B cell (primary cell): Measurements from ENCODE around the gene SNIP1. TPM values are rescaled to one million over a fixed set of nuclear protein-coding genes. Genes with fewer than 3 reads are reported as not detected.
A peak's percentile ranks its signal among the peaks of the same experiment; 100 is the strongest.

Source experiments
- ATAC-seq: fragments of 200-7000 bp; cut with Tn5 transposase; one replicate; pipeline ENCODE4 v1.10.0; 2021; ENCODE audit warnings: low read depth, mild to moderate bottlenecking, moderate number of reproducible peaks, moderate library complexity
- CTCF ChIA-PET: fragments of 350-600 bp; sonication (Branson Sonifier 250); formaldehyde crosslinking; loops from one replicate; lab custom pipeline; 2021; ENCODE audit warnings: antibody characterized with exemption, inconsistent platforms; lab: Charles Lee
- POLR2A ChIA-PET: fragments of 350-600 bp; sonication (Branson Sonifier 250); formaldehyde crosslinking; loops from one replicate; lab custom pipeline; 2021; ENCODE audit warnings: antibody characterized with exemption; lab: Charles Lee
- DNase-seq: peaks from one replicate; pipeline ENCODE4 v3.0.0; 2013
- H2AFZ ChIP-seq: 2 replicates; pipeline ENCODE4 v1.6.1; 2012; ENCODE audit warnings: mild to moderate bottlenecking, low read depth, low read length; ENCODE audit not compliant: insufficient read depth, poor library complexity, severe bottlenecking
- H3K27ac ChIP-seq, 2 donors: 1 replicate in 1 of 2; 2 replicates in 1 of 2; pipeline ENCODE4 v1.5.1; 2012 to 2013; ENCODE audit warnings: low read length in 2 of 2, mild to moderate bottlenecking in 2 of 2, moderate library complexity in 1 of 2
- H3K27me3 ChIP-seq, 4 experiments: fragments of 200-600 bp in 1 of 4; sonication (generic) in 1 of 4; replicated peaks in 1 of 4; 1 replicate in 2 of 4; 2 replicates in 2 of 4; pipeline versions ENCODE4 v1.6.1 to v1.7.0; 2013 to 2016; ENCODE audit warnings: low read length in 3 of 4, mild to moderate bottlenecking in 2 of 4, mixed read lengths in 1 of 4, moderate library complexity in 1 of 4; ENCODE audit not compliant: insufficient read depth in 4 of 4, control insufficient read depth in 3 of 4; ENCODE audit errors: control extremely low read depth in 1 of 4
- H3K36me3 ChIP-seq, 2 experiments: replicated peaks in 1 of 2; 1 replicate in 1 of 2; 2 replicates in 1 of 2; pipeline versions ENCODE4 v1.6.1 to v1.7.1; 2013; ENCODE audit warnings: low read length in 1 of 2; ENCODE audit not compliant: insufficient read depth in 2 of 2, control insufficient read depth in 1 of 2; ENCODE audit errors: control extremely low read depth in 1 of 2, extremely low read depth in 1 of 2
- H3K4me1 ChIP-seq, 2 donors: fragments of 200-600 bp in 1 of 2; sonication (generic) in 1 of 2; 1 replicate in 1 of 2; 2 replicates in 1 of 2; pipeline versions ENCODE4 v1.5.1 to v1.6.1; 2013 to 2017; ENCODE audit warnings: low read length in 2 of 2; ENCODE audit not compliant: control insufficient read depth in 2 of 2, insufficient read depth in 2 of 2
- H3K4me2 ChIP-seq: replicated peaks from 2 replicates; pipeline ENCODE3; 2012; ENCODE audit warnings: mild to moderate bottlenecking, low read depth, low read length; ENCODE audit not compliant: poor library complexity, severe bottlenecking
- H3K4me3 ChIP-seq, 5 experiments: fragments of 200-600 bp in 1 of 5; sonication (generic) in 1 of 5; 1 replicate in 3 of 5; 2 replicates in 2 of 5; pipeline versions ENCODE4 v1.5.1 to v1.7.0; 2011 to 2016; ENCODE audit warnings: low read length in 4 of 5, mild to moderate bottlenecking in 4 of 5, low read depth in 2 of 5, control low read depth in 1 of 5, moderate library complexity in 1 of 5; ENCODE audit not compliant: insufficient read depth in 1 of 5; ENCODE audit errors: control extremely low read depth in 1 of 5, extremely low read depth in 1 of 5
- H3K79me2 ChIP-seq: fragments of 200-600 bp; sonication (generic); one replicate; pipeline ENCODE4 v1.6.0; 2016; ENCODE audit warnings: low read length; ENCODE audit not compliant: control insufficient read depth, insufficient read depth
- H3K9ac ChIP-seq: fragments of 200-600 bp; sonication (generic); 2 replicates; pipeline ENCODE4 v1.6.1; 2017; ENCODE audit warnings: mild to moderate bottlenecking, low read length, moderate library complexity
- H3K9me3 ChIP-seq, 3 donors: one replicate each; pipeline versions ENCODE4 v1.6.1 to v1.7.1; 2013; ENCODE audit warnings: low read length in 2 of 3; ENCODE audit not compliant: control insufficient read depth in 2 of 3, insufficient read depth in 1 of 3; ENCODE audit errors: control extremely low read depth in 1 of 3
- H4K20me1 ChIP-seq: 2 replicates; pipeline ENCODE4 v1.6.0; 2012; ENCODE audit warnings: mild to moderate bottlenecking, low read length; ENCODE audit not compliant: insufficient read depth, control insufficient read depth, poor library complexity, severe bottlenecking
- H3K27ac Mint-ChIP-seq: one replicate; pipeline ENCODE4 v1.8.0; 2021; ENCODE audit warnings: mixed read lengths
- H3K27me3 Mint-ChIP-seq: one replicate; pipeline ENCODE4 v1.8.0; 2021; ENCODE audit warnings: mixed read lengths
- H3K4me1 Mint-ChIP-seq: one replicate; pipeline ENCODE4 v1.8.0; 2021; ENCODE audit warnings: mixed read lengths
- H3K4me3 Mint-ChIP-seq: one replicate; pipeline ENCODE4 v1.8.0; 2021; ENCODE audit warnings: mixed read lengths
- H3K9me3 Mint-ChIP-seq: one replicate; pipeline ENCODE4 v1.8.0; 2022; ENCODE audit warnings: mixed read lengths; ENCODE audit not compliant: insufficient read depth
- EZH2 ChIP-seq: IDR thresholded peaks from 2 replicates; pipeline ENCODE4 v1.6.1; 2012; ENCODE audit warnings: borderline replicate concordance, low read depth, mild to moderate bottlenecking, moderate library complexity, low read length; ENCODE audit not compliant: insufficient read depth, poor library complexity, severe bottlenecking
- WGBS: methylation state at CpG from one replicate; pipeline ENCODE4 v1.1.5; 2013; ENCODE audit warnings: missing lambda C conversion rate; ENCODE audit not compliant: insufficient coverage; 5-methylcytosine and 5-hydroxymethylcytosine counted together
- intact Hi-C: fragments of 100-400 bp; cut with micrococcal nuclease; formaldehyde crosslinking; loops from one replicate; pipeline ENCODE4 v1.10.0; 2022
- polyA plus RNA-seq: library from polyadenylated mRNA; depleted of rRNA; stranded (reverse); fragments of >200 nt; gene quantifications from 2 replicates; pipeline ENCODE4 v1.2.3, GENCODE V29; 2012
- total RNA-seq, 2 donors: library from RNA; stranded (reverse); fragments of 120-200 nt in 1 of 2; gene quantifications; 1 replicate in 1 of 2; 2 replicates in 1 of 2; pipeline versions ENCODE4 v1.2.3 to v1.2.4, GENCODE V29; 2013 to 2022
- TF ChIP-seq, protein P1 (sequence below): fragments of 200-600 bp; IDR thresholded peaks from one replicate; pipeline ENCODE4 v1.8.0; 2022; ENCODE audit warnings: antibody characterized with exemption, mild to moderate bottlenecking

Gene SNIP1
- total and polyA plus RNA-seq, 2 donors (not counting 1 experiment from before 2014, with no cell fraction given), result 6.0 to 45.0 TPM

DNA sequence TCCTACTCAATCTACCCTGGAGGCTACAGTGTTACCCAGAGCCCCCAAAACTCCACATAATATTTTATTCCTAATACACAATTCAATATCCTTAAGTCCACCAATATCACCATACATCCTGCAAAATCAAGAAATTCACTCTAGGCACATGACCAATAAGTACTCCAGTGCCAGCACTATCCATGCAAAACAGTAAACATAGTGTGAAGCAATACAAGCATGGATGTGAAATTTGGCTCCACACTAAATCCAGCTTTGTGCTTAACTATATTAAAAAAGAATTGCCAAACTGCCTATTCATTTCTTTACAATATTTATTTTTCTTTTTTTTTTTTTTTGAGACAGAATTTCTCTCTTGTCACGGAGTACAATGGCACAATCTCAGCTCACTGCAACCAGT is 36.5 kb downstream of the SNIP1 start:
- intact Hi-C loops, result no loop called here
- CTCF ChIA-PET, result no interaction called here
- no peaks in the 10 kb centered on the region for H3K27me3 Mint-ChIP-seq
- Histone ChIP-seq H3K27me3 (no peaks in the 10 kb centered on the region), H3K27ac (no peak overlapping the region), H2AFZ (no peak overlapping the region), H3K4me2 (no peak overlapping the region), H3K79me2 (peaks cover 19% of the 10 kb centered on the region), H3K36me3 (no peaks in the 10 kb centered on the region), H3K9ac (no peak overlapping the region), H4K20me1 (no peaks in the 10 kb centered on the region), H3K4me1 (peaks cover 14 to 21% of the 10 kb centered on the region in 2 donors), H3K9me3 (no peaks in the 10 kb centered on the region), H3K4me3 (no peak overlapping the region)
- DNase-seq, result no peak
- no peak overlapping the region for H3K27ac Mint-ChIP-seq
- POLR2A ChIA-PET, result no interaction called here
- ATAC-seq, result no peak
- peaks cover 32% of the 10 kb centered on the region for H3K4me1 Mint-ChIP-seq
- TF ChIP-seq, protein P1, sequence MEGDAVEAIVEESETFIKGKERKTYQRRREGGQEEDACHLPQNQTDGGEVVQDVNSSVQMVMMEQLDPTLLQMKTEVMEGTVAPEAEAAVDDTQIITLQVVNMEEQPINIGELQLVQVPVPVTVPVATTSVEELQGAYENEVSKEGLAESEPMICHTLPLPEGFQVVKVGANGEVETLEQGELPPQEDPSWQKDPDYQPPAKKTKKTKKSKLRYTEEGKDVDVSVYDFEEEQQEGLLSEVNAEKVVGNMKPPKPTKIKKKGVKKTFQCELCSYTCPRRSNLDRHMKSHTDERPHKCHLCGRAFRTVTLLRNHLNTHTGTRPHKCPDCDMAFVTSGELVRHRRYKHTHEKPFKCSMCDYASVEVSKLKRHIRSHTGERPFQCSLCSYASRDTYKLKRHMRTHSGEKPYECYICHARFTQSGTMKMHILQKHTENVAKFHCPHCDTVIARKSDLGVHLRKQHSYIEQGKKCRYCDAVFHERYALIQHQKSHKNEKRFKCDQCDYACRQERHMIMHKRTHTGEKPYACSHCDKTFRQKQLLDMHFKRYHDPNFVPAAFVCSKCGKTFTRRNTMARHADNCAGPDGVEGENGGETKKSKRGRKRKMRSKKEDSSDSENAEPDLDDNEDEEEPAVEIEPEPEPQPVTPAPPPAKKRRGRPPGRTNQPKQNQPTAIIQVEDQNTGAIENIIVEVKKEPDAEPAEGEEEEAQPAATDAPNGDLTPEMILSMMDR, result no peak
- TF ChIP-seq EZH2, result no peak
- 80% methylated on average over 1 of the region's 1 CpG for WGBS
- peak overlapping the region; percentile 24 for H3K4me3 Mint-ChIP-seq
- H3K9me3 Mint-ChIP-seq, result no peaks in the 10 kb centered on the region

DNA sequence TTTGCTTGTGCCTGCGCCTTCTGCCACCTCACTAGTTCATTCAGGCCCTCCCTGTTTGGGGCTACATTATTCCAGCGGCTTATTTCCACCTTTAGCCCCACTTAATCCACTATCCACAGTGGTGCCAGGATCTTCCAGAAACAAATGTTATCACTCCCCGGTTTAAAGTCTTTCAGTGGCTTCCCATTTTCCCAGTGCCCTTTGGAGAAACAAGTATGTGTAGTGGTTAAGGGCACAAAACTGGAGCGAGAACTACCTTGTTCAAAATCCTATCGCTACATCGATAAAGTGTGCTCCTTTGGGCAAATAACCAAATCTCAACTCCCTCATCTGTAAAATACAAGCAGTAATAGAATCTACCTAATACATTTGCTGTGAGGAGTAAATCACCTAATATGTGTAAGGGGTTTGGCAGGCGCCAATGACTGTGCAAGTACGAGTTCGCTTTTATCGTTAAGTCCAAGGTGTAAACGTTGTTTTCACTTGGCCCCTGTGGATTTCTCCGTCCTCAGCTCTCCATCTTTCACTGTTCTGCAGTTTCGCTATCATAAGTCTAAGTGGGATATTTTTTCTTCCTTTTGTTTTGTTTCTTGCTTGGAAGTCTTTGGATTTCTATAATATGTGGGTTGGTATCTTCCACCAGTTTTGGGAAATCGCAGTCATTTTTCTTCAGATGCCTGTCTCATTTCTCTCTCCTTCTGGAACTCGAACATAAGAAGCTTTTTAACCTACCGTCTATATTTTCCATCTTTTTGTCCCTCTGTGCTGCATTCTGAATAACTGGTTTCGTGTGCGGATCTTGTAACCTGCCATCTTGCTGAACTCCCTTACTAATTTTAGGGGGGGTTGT is 38.7 kb downstream of the SNIP1 start:
- Histone ChIP-seq H3K27me3 (no peaks in the 10 kb centered on the region), H3K4me3 (peak overlapping the region; percentile 57 to 80 (median 77)), H3K79me2 (peaks cover 35% of the 10 kb centered on the region), H3K36me3 (peaks cover 6 to 8% of the 10 kb centered on the region in 2 experiments), H3K9ac (peak overlapping the region; percentile 67), H3K4me1 (peaks cover 14 to 23% of the 10 kb centered on the region in 2 donors), H4K20me1 (peaks cover 13% of the 10 kb centered on the region), H3K9me3 (no peaks in the 10 kb centered on the region), H3K4me2 (peak overlapping the region; percentile 76), H3K27ac (peak overlapping the region; percentile 78 to 87), H2AFZ (peak overlapping the region; percentile 94)
- Mint-ChIP-seq H3K9me3 (no peaks in the 10 kb centered on the region), H3K27ac (peak overlapping the region; percentile 99), H3K27me3 (no peaks in the 10 kb centered on the region), H3K4me3 (peak overlapping the region; percentile 99), H3K4me1 (peaks cover 41% of the 10 kb centered on the region)
- ChIA-PET POLR2A (interaction anchor here (1.2 to 1.3 kb wide), 5 partner anchors 36 to 177 kb away, joined by 3 to 9 read pairs (median 4); partner anchors contain the start of genes CDCA8 and SNIP1), CTCF (interaction anchor here (0.7 to 3.9 kb wide), 20 partner anchors 10 to 175 kb away, joined by 3 to 33 read pairs (median 4); partner anchors contain the start of genes GNL2 and SNIP1)
- ATAC-seq, result no peak
- intact Hi-C loops, result loop anchor here (2.0 kb wide), 1 partner anchor 167 kb away; no protein-coding TSS in a partner anchor
- TF ChIP-seq, protein P1, result no peak
- no peak for TF ChIP-seq EZH2
- WGBS, result 76% methylated on average over 5 of the region's 18 CpGs
- DNase-seq, result no peak
